IPS DF 6.9 (cell line): ENCODE measurements around the gene GAPVD1.
A peak's percentile ranks its signal among the peaks of the same experiment; 100 is the strongest.

Experiments
- DNase-seq: peaks from one replicate; pipeline ENCODE4 v3.0.0-alpha.2; 2013; ENCODE audit warnings: low read depth, low spot score
- H3K27ac ChIP-seq: one replicate; pipeline ENCODE4 v1.5.1; 2013; ENCODE audit warnings: low read length, control low read depth
- H3K27me3 ChIP-seq: 2 replicates; pipeline ENCODE4 v1.6.1; 2013; ENCODE audit warnings: mild to moderate bottlenecking, low read length; ENCODE audit not compliant: control insufficient read depth, insufficient read depth
- H3K36me3 ChIP-seq: 2 replicates; pipeline ENCODE4 v1.6.1; 2013; ENCODE audit warnings: low read length; ENCODE audit not compliant: control insufficient read depth, insufficient read depth
- H3K4me1 ChIP-seq: 2 replicates; pipeline ENCODE4 v1.6.1; 2013; ENCODE audit warnings: low read length; ENCODE audit not compliant: control insufficient read depth, insufficient read depth
- H3K4me3 ChIP-seq: 2 replicates; pipeline ENCODE4 v1.5.1; 2013; ENCODE audit warnings: mild to moderate bottlenecking, low read length
- H3K9me3 ChIP-seq: 2 replicates; pipeline ENCODE4 v1.6.1; 2013; ENCODE audit warnings: low read length, inconsistent platforms; ENCODE audit not compliant: control insufficient read depth, insufficient read depth
- whole genome bisulfite sequencing: extraction: QIAGEN DNeasy Blood & Tissue Kit; methylation state at CpG from one replicate; pipeline ENCODE4 v1.1.7; 2013; ENCODE audit warnings: mixed read lengths, missing lambda C conversion rate; ENCODE audit not compliant: insufficient read length, insufficient coverage; 5-methylcytosine and 5-hydroxymethylcytosine counted together

The GAPVD1 gene

DNA sequence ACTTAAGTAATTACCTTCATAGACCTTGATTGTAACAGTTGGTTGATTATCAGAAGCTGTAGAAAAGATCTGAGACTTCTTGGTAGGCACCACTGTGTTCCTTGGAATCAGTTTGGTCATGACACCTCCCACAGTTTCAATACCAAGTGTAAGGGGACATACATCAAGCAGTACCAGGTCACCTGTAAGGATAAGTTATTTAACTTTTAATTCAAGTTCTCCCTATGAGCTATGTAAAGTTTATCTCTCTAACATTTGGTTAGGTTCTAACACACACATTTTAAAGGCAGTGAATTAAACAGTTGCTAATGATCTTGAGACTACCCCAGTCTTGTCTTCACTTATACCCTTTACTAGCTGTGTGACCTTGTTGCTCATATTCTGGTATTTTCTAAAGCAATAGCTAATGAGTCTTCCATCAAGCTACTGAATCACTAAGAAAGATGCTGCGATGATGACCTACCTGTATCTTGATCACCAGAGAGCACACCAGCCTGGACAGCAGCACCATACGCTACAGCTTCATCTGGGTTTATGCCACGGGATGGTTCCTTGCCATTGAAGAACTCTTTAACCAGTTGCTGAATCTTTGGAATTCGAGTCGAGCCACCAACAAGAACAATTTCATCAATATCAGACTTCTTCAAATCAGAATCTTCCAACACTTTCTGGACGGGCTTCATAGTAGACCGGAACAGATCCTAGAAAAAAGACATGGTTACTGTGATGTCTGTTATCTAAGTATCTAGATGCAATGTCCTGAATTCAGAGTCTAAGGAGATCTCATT is 23.3 kb upstream of the GAPVD1 start:
- Histone ChIP-seq H3K27ac (no peak overlapping the region), H3K4me3 (no peak overlapping the region), H3K4me1 (no peaks in the 10 kb centered on the region), H3K27me3 (no peaks in the 10 kb centered on the region), H3K9me3 (no peaks in the 10 kb centered on the region), H3K36me3 (peaks cover 19% of the 10 kb centered on the region; the same call in 1 of the 2 replicates)
- WGBS = no CpG with 5 or more reads among the region's 7 CpGs
- no peak for DNase-seq

DNA sequence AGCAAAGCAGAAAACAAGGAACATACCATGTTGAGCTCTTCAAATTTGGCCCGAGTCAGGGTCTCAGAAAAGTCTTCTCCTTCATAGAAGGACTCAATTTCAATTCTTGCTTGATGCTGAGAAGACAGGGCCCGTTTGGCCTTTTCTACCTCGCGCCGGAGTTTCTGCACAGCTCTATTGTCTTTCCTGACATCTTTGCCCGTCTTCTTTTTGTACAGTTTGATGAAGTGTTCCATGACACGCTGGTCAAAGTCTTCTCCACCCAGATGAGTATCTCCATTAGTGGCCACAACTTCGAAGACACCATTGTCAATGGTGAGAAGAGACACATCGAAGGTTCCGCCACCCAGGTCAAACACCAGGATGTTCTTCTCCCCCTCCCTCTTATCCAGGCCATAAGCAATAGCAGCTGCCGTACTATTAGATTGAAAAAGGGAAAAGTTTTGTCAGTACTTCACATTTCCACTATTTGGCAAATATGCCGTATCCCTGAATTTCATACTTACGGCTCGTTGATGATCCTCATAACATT is 22.6 kb upstream of the GAPVD1 start:
- no peak overlapping the region for H3K27ac ChIP-seq
- H3K4me1 ChIP-seq = no peaks in the 10 kb centered on the region
- no peaks in the 10 kb centered on the region for H3K27me3 ChIP-seq
- no peaks in the 10 kb centered on the region for H3K9me3 ChIP-seq
- no CpG with 5 or more reads among the region's 14 CpGs for WGBS
- DNase-seq = no peak
- no peak overlapping the region for H3K4me3 ChIP-seq
- peaks cover 19% of the 10 kb centered on the region; the same call in 1 of the 2 replicates for H3K36me3 ChIP-seq

GRCh38 chr9:125239631-125240597 is 21.7 kb upstream of the GAPVD1 start:
- no CpG with 5 or more reads among the region's 8 CpGs for WGBS
- Histone ChIP-seq H3K9me3 (no peaks in the 10 kb centered on the region), H3K4me1 (no peaks in the 10 kb centered on the region), H3K27ac (no peak overlapping the region), H3K27me3 (no peaks in the 10 kb centered on the region), H3K4me3 (peak overlapping the region; percentile 95; the same call in 1 of the 2 replicates), H3K36me3 (peaks cover 19% of the 10 kb centered on the region; the same call in 1 of the 2 replicates)
- no peak for DNase-seq

DNA sequence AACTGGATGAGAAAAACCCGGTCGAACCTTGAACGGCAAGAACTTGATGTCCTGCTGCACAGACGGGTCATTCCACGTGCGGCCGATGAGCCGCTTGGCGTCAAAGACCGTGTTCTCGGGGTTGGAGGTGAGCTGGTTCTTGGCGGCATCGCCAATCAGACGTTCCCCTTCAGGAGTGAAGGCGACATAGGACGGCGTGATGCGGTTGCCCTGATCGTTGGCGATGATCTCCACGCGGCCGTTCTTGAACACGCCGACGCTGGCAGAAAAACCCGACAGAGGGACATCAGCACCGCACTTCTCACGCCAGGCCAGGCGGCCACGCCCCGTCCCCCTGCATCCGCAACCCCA is 21.0 kb upstream of the GAPVD1 start:
- Histone ChIP-seq H3K4me1 (no peaks in the 10 kb centered on the region), H3K9me3 (no peaks in the 10 kb centered on the region), H3K27ac (no peak overlapping the region), H3K36me3 (peaks cover 16% of the 10 kb centered on the region; the same call in 1 of the 2 replicates), H3K27me3 (no peaks in the 10 kb centered on the region), H3K4me3 (peak overlapping the region; percentile 95)
- DNase-seq = no peak
- WGBS = no CpG with 5 or more reads among the region's 33 CpGs

- H3K4me3 ChIP-seq = peak within 1 kb of the TSS; percentile 95
- H3K36me3 ChIP-seq = peaks cover 16% of the 10 kb centered on the region; the same call in 1 of the 2 replicates
- no peak within 1 kb of the TSS for H3K27ac ChIP-seq
- no peaks in the 10 kb centered on the region for H3K4me1 ChIP-seq
- H3K9me3 ChIP-seq = no peaks in the 10 kb centered on the region
- H3K27me3 ChIP-seq = no peaks in the 10 kb centered on the region
- peak; percentile 100 for DNase-seq
- WGBS = no CpG with 5 or more reads among the region's 59 CpGs
These were observed 20.4 kb upstream of the GAPVD1 start, which contains the start of gene HSPA5 for GRCh38 chr9:125241000-125241862. TSS of gene HSPA5 (minus strand) at chr9:125241343. CDS start at chr9:125241126, 217 bp downstream.

- DNase-seq = no peak
- Histone ChIP-seq H3K4me3 (peak overlapping the region; percentile 89), H3K27me3 (no peaks in the 10 kb centered on the region), H3K36me3 (peaks cover 12% of the 10 kb centered on the region; the same call in 1 of the 2 replicates), H3K27ac (no peak overlapping the region), H3K4me1 (no peaks in the 10 kb centered on the region), H3K9me3 (no peaks in the 10 kb centered on the region)
- no CpG with 5 or more reads among the region's 27 CpGs for WGBS
These were observed 19.5 kb upstream of the GAPVD1 start for GRCh38 chr9:125241863-125242739.

GRCh38 chr9:125243792-125244260 is 17.8 kb upstream of the GAPVD1 start:
- Histone ChIP-seq H3K4me3 (no peak overlapping the region), H3K27ac (no peak overlapping the region), H3K36me3 (peaks cover 4% of the 10 kb centered on the region; the same call in 1 of the 2 replicates), H3K27me3 (no peaks in the 10 kb centered on the region), H3K9me3 (no peaks in the 10 kb centered on the region), H3K4me1 (no peaks in the 10 kb centered on the region)
- DNase-seq = no peak
- WGBS = no CpG with 5 or more reads among the region's 15 CpGs

- 100% methylated on average over 1 of the region's 6 CpGs for WGBS
- Histone ChIP-seq H3K4me3 (no peak overlapping the region), H3K36me3 (no peaks in the 10 kb centered on the region), H3K9me3 (no peaks in the 10 kb centered on the region), H3K27me3 (no peaks in the 10 kb centered on the region), H3K4me1 (no peaks in the 10 kb centered on the region), H3K27ac (no peak overlapping the region)
- DNase-seq = no peak
These were observed 15.4 kb upstream of the GAPVD1 start for GRCh38 chr9:125246261-125246667.

DNA sequence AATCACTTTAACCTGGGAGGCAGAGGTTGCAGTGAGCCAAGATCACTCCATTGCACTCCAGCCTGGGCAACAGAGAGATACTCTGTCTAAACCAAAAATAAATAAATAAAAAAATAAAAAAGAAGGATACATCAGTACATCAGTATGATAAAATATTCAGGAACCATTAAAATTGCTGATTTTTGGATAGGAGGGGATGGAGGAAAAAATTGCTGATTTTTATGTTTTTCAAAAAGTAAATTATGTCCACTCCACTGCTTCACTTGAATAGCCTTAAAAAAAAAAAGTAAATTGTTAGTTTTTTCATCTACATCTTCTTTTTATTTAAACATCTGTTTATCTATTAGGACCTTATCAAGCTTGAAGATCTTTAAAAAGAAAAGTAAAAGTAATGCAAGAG is 7.4 kb upstream of the GAPVD1 start:
- DNase-seq = no peak
- no peak overlapping the region for H3K27ac ChIP-seq
- no peaks in the 10 kb centered on the region for H3K27me3 ChIP-seq
- no peaks in the 10 kb centered on the region for H3K4me1 ChIP-seq
- no peaks in the 10 kb centered on the region for H3K36me3 ChIP-seq
- no peak overlapping the region for H3K4me3 ChIP-seq
- no peaks in the 10 kb centered on the region for H3K9me3 ChIP-seq
